Adrenal gland (tissue), 12 donors: ENCODE results near the gene USPL1. TPM values are rescaled to one million over a fixed set of nuclear protein-coding genes. Genes with fewer than 3 reads are reported as not detected.

ENCODE experiments used
- DNase-seq, 7 donors: peaks; one replicate each; pipeline ENCODE4 v3.0.0-alpha.2; 2019 to 2020
- H3K27ac ChIP-seq, 5 donors: fragments of 200-600 bp; sonication (generic) in 4 of 5; 1 replicate in 3 of 5; 2 replicates in 2 of 5; pipeline versions ENCODE4 v1.5.1 to v1.8.0; 2016 to 2020; ENCODE audit warnings: mild to moderate bottlenecking in 1 of 5
- H3K27me3 ChIP-seq: fragments of 200-600 bp; 2 replicates; pipeline ENCODE4 v1.8.0; 2021
- H3K36me3 ChIP-seq, 2 donors: fragments of 200-600 bp; replicated peaks in 1 of 2; 1 replicate in 1 of 2; 2 replicates in 1 of 2; pipeline versions ENCODE4 v1.5.1 to v1.8.0; 2018 to 2022
- H3K4me1 ChIP-seq, 2 donors: fragments of 200-600 bp; replicated peaks in 1 of 2; 1 replicate in 1 of 2; 2 replicates in 1 of 2; pipeline versions ENCODE4 v1.5.1 to v1.8.0; 2018 to 2021
- H3K4me3 ChIP-seq, 4 donors: fragments of 200-600 bp; sonication (generic) in 3 of 4; one replicate each; pipeline ENCODE4 v1.5.1; 2016 to 2018
- H3K9me3 ChIP-seq, 3 donors: fragments of 200-600 bp; sonication (generic) in 1 of 3; replicated peaks in 1 of 3; 1 replicate in 2 of 3; 2 replicates in 1 of 3; pipeline versions ENCODE4 v1.5.1 to v1.8.0; 2016 to 2021
- CTCF ChIP-seq, 6 experiments: fragments of 450-650 bp in 4 of 6; fragments of 200-600 bp in 2 of 6; sonication (generic) in 1 of 6; IDR thresholded peaks; 1 replicate in 5 of 6; 2 replicates in 1 of 6; pipeline versions ENCODE4 v1.5.1 to v1.8.0; 2016 to 2021; ENCODE audit warnings: antibody characterized with exemption in 6 of 6, mild to moderate bottlenecking in 2 of 6, moderate library complexity in 1 of 6
- POLR2A ChIP-seq, 2 donors: fragments of 450-650 bp; IDR thresholded peaks; one replicate each; pipeline ENCODE4 v1.6.1; 2017; ENCODE audit warnings: antibody characterized with exemption in 2 of 2, mild to moderate bottlenecking in 2 of 2, moderate library complexity in 1 of 2
- WGBS, 4 donors: extraction: QIAGEN DNeasy Blood & Tissue Kit in 2 of 4; methylation state at CpG; one replicate each; pipeline versions ENCODE4 v1.1.5 to v1.1.7; 2013 to 2017; 5-methylcytosine and 5-hydroxymethylcytosine counted together
- intact Hi-C, 2 donors: fragments of 100-400 bp; cut with DNase I; formaldehyde crosslinking; loops; one replicate each; pipeline versions ENCODE4 v1.14.1 to v1.15.0; 2022 to 2023
- polyA plus RNA-seq, 3 donors: library from polyadenylated mRNA; stranded (reverse); fragments of 200-250 nt in 2 of 3; fragments of 350-450 nt in 1 of 3; fragmentation: Illumina TruSeq in 1 of 3; extraction: RNeasy Lipid Tissue Mini Kit (QIAGEN cat#74804) in 1 of 3; gene quantifications; one replicate each; pipeline ENCODE4 v1.2.3, GENCODE V29; 2013 to 2014
- total RNA-seq, 9 donors: library from RNA; depleted of rRNA in 4 of 9; stranded (reverse); fragments of >200 nt in 4 of 9; fragments of 120-200 nt in 1 of 9; fragmentation: NEBNext Ultra II Directional in 1 of 9; extraction: Animal tissue kit (Norgen Biotek cat#: 25700) in 1 of 9; gene quantifications; one replicate each; pipeline versions ENCODE4 v1.1.0 to v1.2.4, GENCODE V29; 2013 to 2023
- donor health status: healthy with polysubstance abuse.
- donor health status: Bipolar disorder and iron deficiency.
- donor health status: DM: yes; HTN: yes; CAD: no.
- donor health status: DM: no; HTN: no; CAD: no.
- donor health status: DM: no; HTN: no; CAD: no.
- donor health status: DM: yes; HTN: yes; CAD: no.

Gene USPL1
- total and polyA plus RNA-seq, 12 donors, result 6.3 to 23.8 (median 15.5) TPM

DNA sequence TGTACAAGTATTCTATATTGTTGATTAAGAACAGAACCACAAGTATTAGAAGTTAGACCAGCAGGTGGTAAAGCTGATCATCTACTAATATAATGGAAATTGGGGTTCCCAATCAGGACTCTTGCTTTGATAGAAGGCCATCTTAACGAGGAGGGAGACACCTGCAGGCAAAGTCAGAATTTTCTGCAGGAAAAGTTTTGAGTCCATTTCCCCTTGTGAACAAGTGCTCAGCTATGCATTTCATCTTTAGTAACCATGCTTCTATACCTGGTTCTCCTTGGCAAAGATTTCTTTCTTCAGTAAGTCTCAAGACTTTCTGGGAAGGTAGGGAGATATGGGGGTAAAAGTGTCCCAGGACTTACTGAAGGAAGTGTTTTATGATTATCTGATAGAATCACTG lies 36.1 kb upstream of the USPL1 start:
- no peaks in the 10 kb centered on the region for H3K9me3 ChIP-seq
- no peak overlapping the region for H3K4me3 ChIP-seq
- DNase-seq, result no peak
- peak overlapping the region; percentile 49 to 81 (median 76) for H3K27ac ChIP-seq
- WGBS, 4 donors, result 0 to 17% (median 5%) methylated on average over 1 of the region's 1 CpG
- H3K27me3 ChIP-seq, result no peaks in the 10 kb centered on the region
- intact Hi-C loops, result no loop called here
- peaks cover 10 to 24% of the 10 kb centered on the region in 2 donors for H3K4me1 ChIP-seq
- TF ChIP-seq POLR2A (IDR thresholded peaks at IDR 0.05), result no peak
- TF ChIP-seq CTCF (IDR thresholded peaks at IDR 0.05), result peak in 2 of 6 experiments; percentile 15 to 26
- H3K36me3 ChIP-seq, result no peaks in the 10 kb centered on the region

GRCh38 chr13:30584051-30584731 lies 33.5 kb upstream of the USPL1 start:
- H3K4me3 ChIP-seq, result no peak overlapping the region
- 98 to 100% (median 100%) methylated on average over 1 of the region's 1 CpG for WGBS, 4 donors
- TF ChIP-seq CTCF (IDR thresholded peaks at IDR 0.05) (no peak), POLR2A (IDR thresholded peaks at IDR 0.05) (no peak)
- DNase-seq, result no peak
- H3K9me3 ChIP-seq, result no peaks in the 10 kb centered on the region
- no peak overlapping the region for H3K27ac ChIP-seq
- H3K4me1 ChIP-seq, result peaks cover 10 to 25% of the 10 kb centered on the region in 2 donors
- no peaks in the 10 kb centered on the region for H3K36me3 ChIP-seq
- H3K27me3 ChIP-seq, result no peaks in the 10 kb centered on the region
- intact Hi-C loops, result no loop called here

- Histone ChIP-seq H3K36me3 (no peaks in the 10 kb centered on the region), H3K27ac (peak overlapping the region in 4 of 5 donors; percentile 39 to 55 (median 48)), H3K27me3 (no peaks in the 10 kb centered on the region), H3K4me3 (no peak overlapping the region), H3K4me1 (peaks cover 5 to 20% of the 10 kb centered on the region in 2 donors), H3K9me3 (no peaks in the 10 kb centered on the region)
- peak in 6 of 7 donors; percentile 46 to 85 (median 56) for DNase-seq
- 21 to 32% (median 23%) methylated on average over 3 of the region's 3 CpGs for whole genome bisulfite sequencing, 4 donors
- TF ChIP-seq POLR2A (IDR thresholded peaks at IDR 0.05), result no peak
- TF ChIP-seq CTCF (IDR thresholded peaks at IDR 0.05), result no peak
- intact Hi-C loops, result no loop called here
Observed at GRCh38 chr13:30585748-30586262, 31.9 kb upstream of the USPL1 start.

DNA sequence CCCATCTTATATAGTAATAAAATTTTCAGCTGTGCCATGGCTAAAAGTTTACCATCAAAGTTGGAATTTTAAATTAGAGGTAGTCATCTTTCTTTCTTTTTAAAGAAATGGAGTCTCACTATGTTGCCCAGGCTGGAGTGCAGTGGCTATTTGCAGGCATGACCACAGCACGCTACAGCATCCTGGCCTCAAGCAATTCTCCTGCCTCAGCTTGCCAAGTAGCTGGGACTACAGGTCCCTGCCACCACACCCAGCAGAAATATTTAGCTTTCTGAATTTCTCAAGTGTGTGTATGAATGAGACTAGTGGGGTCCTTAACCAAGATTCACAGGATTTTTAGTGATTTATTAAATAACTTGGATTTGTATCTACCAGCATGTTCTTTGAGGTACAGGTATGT lies 30.5 kb upstream of the USPL1 start:
- intact Hi-C loops, result no loop called here
- TF ChIP-seq POLR2A (IDR thresholded peaks at IDR 0.05) (no peak), CTCF (IDR thresholded peaks at IDR 0.05) (no peak)
- Histone ChIP-seq H3K27me3 (no peaks in the 10 kb centered on the region), H3K36me3 (no peaks in the 10 kb centered on the region), H3K4me3 (no peak overlapping the region), H3K9me3 (no peaks in the 10 kb centered on the region), H3K4me1 (peaks cover 0 to 8% of the 10 kb centered on the region in 2 donors), H3K27ac (no peak overlapping the region)
- DNase-seq, result no peak
- WGBS, 4 donors, result 93 to 100% (median 99%) methylated on average over 1 of the region's 1 CpG
